Endothelial cell of umbilical vein (primary cell): ENCODE data around the gene CAMSAP1. TPM values are rescaled to one million over a fixed set of nuclear protein-coding genes. Genes with fewer than 3 reads are reported as not detected.

Experiments used
- BruUV-seq: library from RNA; stranded (reverse); fragments of 400-500 nt; replicated peaks from 2 replicates; lab custom pipeline; 2021; lab: Mats Ljungman, UMichigan
- CTCF ChIA-PET: fragments of 300-600, 350-600 bp; sonication (Branson Sonifier 250); formaldehyde crosslinking; loops from one replicate; lab custom pipeline; 2021; ENCODE audit warnings: antibody characterized with exemption, inconsistent platforms; lab: Charles Lee
- POLR2A ChIA-PET: fragments of 300-600, 350-600 bp; sonication (Branson Sonifier 250); formaldehyde crosslinking; loops from one replicate; lab custom pipeline; 2021; ENCODE audit warnings: antibody characterized with exemption, inconsistent platforms; lab: Charles Lee
- DNase-seq: peaks from one replicate; pipeline ENCODE4 v3.0.0-alpha.2; 2011; ENCODE audit warnings: low read depth, low spot score
- FAIRE-seq: peaks from 2 replicates; lab custom pipeline; 2011; peaks lifted over from hg19 to GRCh38; lab: Jason Lieb, UNC
- H2AFZ ChIP-seq: 2 replicates; pipeline ENCODE4 v1.6.0; 2012; ENCODE audit warnings: low read depth, low read length, control low read depth, inconsistent platforms
- H3K27ac ChIP-seq: 2 replicates; pipeline ENCODE4 v1.5.1; 2011; ENCODE audit warnings: low read depth, mild to moderate bottlenecking, control low read depth, low read length, moderate library complexity; ENCODE audit not compliant: insufficient read depth
- H3K27me3 ChIP-seq, 2 experiments: 2 replicates each; pipeline versions ENCODE4 v1.6.0 to v1.6.1; 2011; ENCODE audit warnings: low read length in 2 of 2, mixed read lengths in 1 of 2; ENCODE audit not compliant: control insufficient read depth in 2 of 2, insufficient read depth in 2 of 2
- H3K36me3 ChIP-seq, 2 experiments: 2 replicates in 1 of 2; 3 replicates in 1 of 2; pipeline ENCODE4 v1.5.1; 2011; ENCODE audit warnings: low read length in 2 of 2, mild to moderate bottlenecking in 1 of 2, moderate library complexity in 1 of 2; ENCODE audit not compliant: control insufficient read depth in 2 of 2, insufficient read depth in 2 of 2; ENCODE audit errors: extremely low read depth in 1 of 2
- H3K4me1 ChIP-seq: 3 replicates; pipeline ENCODE4 v1.5.1; 2011; ENCODE audit warnings: mild to moderate bottlenecking, low read length; ENCODE audit not compliant: control insufficient read depth, insufficient read depth; ENCODE audit errors: extremely low read depth
- H3K4me2 ChIP-seq: 2 replicates; pipeline ENCODE4 v1.6.1; 2011; ENCODE audit warnings: low read length, control low read depth, mixed read lengths; ENCODE audit not compliant: insufficient read depth
- H3K4me3 ChIP-seq, 3 experiments: fragments of 200-600 bp in 1 of 3; sonication (generic), shearing (Covaris generic) in 1 of 3; replicated peaks in 1 of 3; 2 replicates each; pipeline ENCODE4 v1.5.1; 2011 to 2016; ENCODE audit warnings: control low read depth in 3 of 3, low read length in 3 of 3, mild to moderate bottlenecking in 2 of 3, inconsistent platforms in 1 of 3, low read depth in 1 of 3, moderate library complexity in 1 of 3; ENCODE audit not compliant: insufficient read depth in 1 of 3
- H3K79me2 ChIP-seq: 2 replicates; pipeline ENCODE4 v1.6.0; 2012; ENCODE audit warnings: low read length, inconsistent platforms; ENCODE audit not compliant: control insufficient read depth, insufficient read depth
- H3K9ac ChIP-seq: replicated peaks from 2 replicates; pipeline ENCODE3; 2011; ENCODE audit warnings: low read length, control low read depth; ENCODE audit not compliant: insufficient read depth; ENCODE audit errors: extremely low read depth
- H3K9me1 ChIP-seq: replicated peaks from 3 replicates; pipeline ENCODE4 v1.6.0; 2011; ENCODE audit warnings: mild to moderate bottlenecking, low read length; ENCODE audit not compliant: control insufficient read depth, insufficient read depth; ENCODE audit errors: extremely low read depth
- H3K9me3 ChIP-seq: replicated peaks from 2 replicates; pipeline ENCODE4 v1.5.1; 2012; ENCODE audit warnings: low read length, inconsistent platforms; ENCODE audit not compliant: control insufficient read depth, insufficient read depth
- H4K20me1 ChIP-seq: replicated peaks from 2 replicates; pipeline ENCODE3; 2011; ENCODE audit warnings: mild to moderate bottlenecking, low read length; ENCODE audit not compliant: control insufficient read depth, insufficient read depth; ENCODE audit errors: extremely low read depth
- CTCF ChIP-seq, 2 donors: IDR thresholded peaks; 1 replicate in 1 of 2; 2 replicates in 1 of 2; pipeline ENCODE4 v1.5.1; 2011; ENCODE audit warnings: low read length in 2 of 2, mild to moderate bottlenecking in 2 of 2, moderate library complexity in 2 of 2, control low read depth in 1 of 2, inconsistent platforms in 1 of 2, low read depth in 1 of 2; ENCODE audit not compliant: insufficient read depth in 1 of 2; ENCODE audit errors: extremely low read depth in 1 of 2
- EZH2 ChIP-seq: IDR thresholded peaks from 2 replicates; pipeline ENCODE4 v1.6.1; 2012; ENCODE audit warnings: borderline replicate concordance, low read depth, mild to moderate bottlenecking, moderate library complexity, low read length, inconsistent platforms; ENCODE audit not compliant: severe bottlenecking
- FOS ChIP-seq: IDR thresholded peaks from 2 replicates; pipeline ENCODE4 v1.6.1; 2011; ENCODE audit warnings: mild to moderate bottlenecking, low read length, moderate library complexity, borderline replicate concordance; ENCODE audit not compliant: insufficient read depth
- GATA2 ChIP-seq: IDR thresholded peaks from 2 replicates; pipeline ENCODE4 v1.7.0; 2011; ENCODE audit warnings: low read depth, mild to moderate bottlenecking, moderate library complexity, mixed read lengths, low read length; ENCODE audit not compliant: insufficient read length, insufficient read depth
- JUN ChIP-seq: IDR thresholded peaks from 2 replicates; pipeline ENCODE4 v1.6.1; 2011; ENCODE audit warnings: borderline replicate concordance, low read depth; ENCODE audit not compliant: insufficient read length, insufficient read depth
- MAX ChIP-seq: IDR thresholded peaks from 2 replicates; pipeline ENCODE4 v1.6.1; 2011; ENCODE audit not compliant: insufficient read depth, insufficient read length
- MYC ChIP-seq: IDR thresholded peaks from one replicate; pipeline ENCODE4 v1.6.1; 2011; ENCODE audit warnings: mild to moderate bottlenecking, low read depth, low read length
- POLR2A ChIP-seq: IDR thresholded peaks from 2 replicates; pipeline ENCODE4 v1.6.1; 2012; ENCODE audit warnings: low read depth, mild to moderate bottlenecking, control low read depth, low read length
- dilution Hi-C: fragments of 300-500 bp; cut with MboI; formaldehyde crosslinking; loops from one replicate; pipeline ENCODE4 v1.15.0; 2019; ENCODE audit warnings: low sequenced_read_pairs; ENCODE audit not compliant: extremely low pct_ligation_motif_present
- intact Hi-C: fragments of 100-400 bp; cut with micrococcal nuclease; formaldehyde crosslinking; loops from one replicate; pipeline ENCODE4 v1.10.0; 2022
- polyA plus RNA-seq, 4 experiments: library from polyadenylated mRNA; depleted of rRNA in 3 of 4; stranded (reverse) in 3 of 4; unstranded in 1 of 4; fragments of >200 nt; gene quantifications; 2 replicates each; pipeline versions ENCODE4 v1.2.1 to v1.2.3, GENCODE V29; 2011 to 2012; ENCODE audit warnings: missing spikeins in 1 of 4
- total RNA-seq: library from RNA; stranded (reverse); gene quantifications from 2 replicates; pipeline ENCODE4 v1.2.3, GENCODE V29; 2021

The CAMSAP1 gene
- total and polyA plus RNA-seq, 2 donors (not counting 3 experiments of a cell fraction or from before 2014, with no cell fraction given), result 8.1 to 25.5 TPM

- DNase-seq, result no peak
- no TSS peak for BruUV-seq
Observed at GRCh38 chr9:135889564-135890189, 17.7 kb downstream of the CAMSAP1 start.

GRCh38 chr9:135888766-135889394 is 18.5 kb downstream of the CAMSAP1 start:
- Histone ChIP-seq H4K20me1 (peaks cover 1% of the 10 kb centered on the region), H3K27me3 (no peaks in the 10 kb centered on the region), H3K36me3 (no peaks in the 10 kb centered on the region), H2AFZ (no peak overlapping the region), H3K4me1 (peaks cover 18% of the 10 kb centered on the region), H3K27ac (no peak overlapping the region), H3K9me1 (no peaks in the 10 kb centered on the region), H3K4me3 (no peak overlapping the region), H3K79me2 (peaks cover 98% of the 10 kb centered on the region), H3K4me2 (no peak overlapping the region), H3K9ac (no peak overlapping the region), H3K9me3 (no peaks in the 10 kb centered on the region)
- intact Hi-C loops, result no loop called here
- no TSS peak for BruUV-seq
- ChIA-PET POLR2A (no interaction called here), CTCF (interaction anchor here (1.0 to 1.3 kb wide), 2 partner anchors 9 to 25 kb away, joined by 3 to 4 read pairs; no protein-coding TSS in a partner anchor)
- dilution Hi-C loops, result no loop called here
- no peak for FAIRE-seq
- no peak for TF ChIP-seq MYC
- TF ChIP-seq JUN, result no peak
- TF ChIP-seq GATA2, result no peak
- TF ChIP-seq MAX, result no peak
- TF ChIP-seq CTCF (IDR thresholded peaks at IDR 0.05; ENCODE audit: extremely low read depth in 1 of 2, insufficient read depth in 1 of 2, low read depth in 1 of 2, low read length in 2 of 2), result no peak
- no peak for TF ChIP-seq EZH2
- TF ChIP-seq FOS, result no peak
- TF ChIP-seq POLR2A, result no peak
- no peak for DNase-seq

More at GRCh38 chr9:135889564-135890189, 17.7 kb downstream of the CAMSAP1 start:
- Histone ChIP-seq H3K4me3 (no peak overlapping the region), H3K9ac (no peak overlapping the region), H3K27me3 (no peaks in the 10 kb centered on the region), H2AFZ (no peak overlapping the region), H3K9me1 (no peaks in the 10 kb centered on the region), H3K4me2 (no peak overlapping the region), H3K4me1 (peaks cover 18% of the 10 kb centered on the region), H3K79me2 (peaks cover 98% of the 10 kb centered on the region), H3K9me3 (no peaks in the 10 kb centered on the region), H3K36me3 (no peaks in the 10 kb centered on the region), H4K20me1 (peaks cover 4% of the 10 kb centered on the region), H3K27ac (no peak overlapping the region)
- intact Hi-C loops (no loop called here), dilution Hi-C loops (no loop called here)
- TF ChIP-seq GATA2 (no peak), EZH2 (no peak)
- FAIRE-seq, result no peak
- CTCF ChIA-PET, result no interaction called here
- POLR2A ChIA-PET, result no interaction called here
